Measurements from ENCODE around the gene SLCO4A1.
A peak's percentile ranks its signal among the peaks of the same experiment; 100 is the strongest.
"Not testable (repeated sequence)": the region's sequence is repeated elsewhere in the genome, so short reads cannot be mapped to it uniquely, and the experiment has no call there.

SLCO4A1 gene

DNA sequence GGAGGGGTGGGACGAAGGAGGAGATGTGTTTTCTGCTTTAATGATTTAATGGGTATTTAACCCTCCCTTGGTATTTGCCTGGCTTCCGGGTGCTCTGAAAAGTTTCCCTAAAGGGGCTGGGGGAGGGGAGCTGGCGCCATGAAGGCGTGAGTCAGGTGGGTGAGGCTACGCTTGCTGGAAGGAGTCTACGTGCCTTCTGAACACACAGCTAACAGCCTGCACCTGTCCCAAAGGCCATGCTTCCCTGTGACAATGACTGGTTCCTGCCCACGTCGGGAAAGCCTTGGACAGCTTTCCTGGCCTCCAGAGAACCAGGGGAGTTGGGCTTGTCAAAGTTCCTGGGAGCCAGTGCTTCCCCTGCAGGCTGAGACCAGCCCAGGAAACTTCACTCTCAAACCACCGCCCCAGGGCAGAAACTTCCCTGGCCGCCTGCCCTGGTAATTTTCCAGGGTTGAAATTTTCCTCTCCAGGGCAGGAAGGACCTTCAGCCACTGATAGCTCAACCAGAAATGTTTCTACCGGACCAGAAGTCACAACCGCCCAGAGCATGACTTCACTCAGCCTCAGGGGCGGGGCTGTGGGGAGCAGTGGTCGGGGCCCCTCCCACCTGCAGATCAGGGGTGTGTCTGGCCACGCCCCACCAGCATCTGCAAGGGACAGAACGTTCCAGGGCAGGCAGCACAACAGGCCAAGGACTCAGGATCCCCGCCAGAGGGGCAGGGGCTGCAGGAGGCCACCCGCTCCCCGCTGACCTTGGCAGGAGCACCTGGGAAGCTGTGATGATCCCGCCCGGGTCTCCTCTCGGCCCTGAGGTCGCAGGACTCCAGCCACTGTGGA is 18.6 kb upstream of the SLCO4A1 start:
- DNase-seq (ENCODE audit: low read depth) = peak; percentile 90

DNA sequence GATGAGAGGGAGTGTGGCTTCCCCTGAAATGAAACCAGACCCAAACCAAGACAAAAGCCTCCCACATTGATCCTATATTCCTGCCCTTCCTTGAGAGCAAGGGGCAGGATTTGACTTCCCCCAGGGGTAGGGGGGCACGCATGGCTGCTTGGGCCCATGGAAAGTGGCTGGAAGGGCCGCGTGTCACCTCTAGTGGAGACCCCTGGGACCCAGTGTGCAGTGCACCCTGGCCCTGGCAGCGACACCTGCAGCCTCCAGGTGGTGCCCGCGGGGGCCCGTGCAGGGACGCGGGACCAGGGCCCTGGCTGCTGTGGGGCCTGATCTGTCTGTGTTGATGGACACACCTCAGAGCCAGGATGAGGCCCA is 18.0 kb upstream of the SLCO4A1 start:
- no peak for DNase-seq (ENCODE audit: low read depth)

DNA sequence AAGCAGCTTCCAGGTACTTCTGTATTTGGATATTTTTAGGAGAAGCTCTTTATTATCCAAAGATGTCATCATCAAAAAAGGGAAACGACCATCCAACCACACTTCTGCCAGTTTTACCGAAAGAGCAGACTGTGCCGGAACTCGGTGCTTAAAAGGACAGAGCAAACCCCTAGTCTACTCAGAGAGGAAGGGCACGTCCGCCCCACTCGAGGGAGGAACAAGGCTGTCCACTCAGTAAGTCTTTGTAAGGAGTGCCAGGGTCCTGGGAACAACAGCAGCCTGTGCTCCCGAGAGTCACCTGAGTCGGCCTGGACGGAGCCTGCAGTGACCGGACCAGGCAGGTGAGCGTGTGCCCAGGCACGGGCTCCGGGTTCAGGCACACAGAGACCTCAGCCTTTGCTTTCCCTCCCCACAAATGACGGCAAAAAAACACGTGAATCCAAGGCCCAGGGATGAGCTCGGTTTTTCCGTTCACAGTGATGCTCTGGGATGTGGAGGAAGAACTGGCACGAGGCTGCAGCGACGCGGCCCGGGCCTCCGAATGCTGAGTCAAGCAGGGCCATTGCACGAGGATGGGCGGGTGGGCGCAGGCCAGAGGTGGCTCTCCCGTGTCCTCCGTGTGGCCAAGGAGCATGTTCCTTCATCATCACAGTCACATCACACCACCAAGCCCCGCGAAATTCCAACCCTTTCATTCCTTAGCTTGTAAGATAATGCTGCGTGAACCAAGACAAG is 17.4 kb upstream of the SLCO4A1 start:
- DNase-seq (ENCODE audit: low read depth) = no peak

DNA sequence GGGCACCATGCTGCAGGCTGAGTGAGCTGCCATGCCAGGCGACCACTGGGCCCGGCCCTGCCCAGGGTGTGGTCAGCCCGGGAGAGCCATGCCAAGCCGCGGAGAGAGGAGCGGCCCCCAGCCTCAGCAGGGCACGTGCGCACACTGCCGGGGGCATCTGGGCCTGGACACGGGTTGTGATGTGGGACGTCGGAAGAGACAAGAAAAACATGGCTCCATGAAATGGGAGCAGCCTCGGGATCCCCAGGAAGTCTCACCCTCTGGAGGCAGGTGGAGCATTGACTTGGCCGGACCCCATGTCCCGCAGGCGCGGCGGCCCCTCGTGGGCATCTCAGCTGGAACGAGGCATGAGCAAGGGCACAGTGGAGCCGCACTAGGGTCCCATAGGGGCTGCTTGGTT is 16.8 kb upstream of the SLCO4A1 start:
- DNase-seq (ENCODE audit: low read depth) = no peak

DNA sequence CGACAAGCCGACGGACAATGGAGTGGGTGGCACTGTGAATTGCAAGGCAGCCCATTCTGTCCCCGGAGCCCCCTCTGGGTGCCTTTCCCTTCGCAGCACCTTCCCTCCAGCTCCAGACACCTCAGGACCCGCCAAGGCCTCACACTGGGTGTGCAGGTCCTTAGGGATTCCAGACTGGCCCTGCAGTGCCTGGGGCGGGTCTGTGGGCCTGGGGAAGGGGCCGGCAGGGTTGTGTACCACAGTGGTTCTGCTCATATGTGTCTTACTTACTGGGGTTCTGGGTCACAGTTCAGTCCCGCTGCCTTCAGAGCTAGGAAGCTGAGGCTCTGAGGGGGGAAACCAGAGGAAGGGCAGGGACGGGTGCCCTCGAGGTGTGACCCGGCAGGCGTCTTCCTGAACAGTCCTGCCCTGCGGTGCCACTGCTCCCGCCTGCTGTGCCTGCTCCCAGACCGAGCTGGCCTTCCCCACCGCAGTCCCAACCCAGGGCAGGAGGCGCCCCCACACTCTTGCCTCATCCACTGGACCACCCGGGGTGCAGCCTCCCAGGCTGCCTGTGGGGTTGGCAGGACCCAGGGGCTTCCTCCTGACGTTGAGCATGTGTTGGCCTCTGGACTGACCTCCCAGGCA is 16.3 kb upstream of the SLCO4A1 start:
- DNase-seq (ENCODE audit: low read depth) = no peak

DNA sequence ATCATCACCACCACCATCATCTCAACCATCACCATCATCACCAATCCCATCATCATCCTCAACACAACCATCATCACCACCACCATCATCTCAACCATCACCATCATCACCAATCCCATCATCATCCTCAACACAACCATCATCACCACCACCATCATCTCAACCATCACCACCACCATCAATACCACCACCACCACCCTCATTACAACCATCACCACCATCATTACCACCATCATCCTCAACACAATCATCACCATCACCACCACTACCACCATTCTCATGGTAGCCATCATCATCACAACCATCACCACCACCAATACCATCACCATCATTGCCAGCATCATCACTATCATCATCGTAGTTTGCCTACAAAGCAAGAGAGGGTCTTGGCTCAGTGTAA is 14.9 kb upstream of the SLCO4A1 start:
- DNase-seq (ENCODE audit: low read depth) = not testable (repeated sequence)

DNA sequence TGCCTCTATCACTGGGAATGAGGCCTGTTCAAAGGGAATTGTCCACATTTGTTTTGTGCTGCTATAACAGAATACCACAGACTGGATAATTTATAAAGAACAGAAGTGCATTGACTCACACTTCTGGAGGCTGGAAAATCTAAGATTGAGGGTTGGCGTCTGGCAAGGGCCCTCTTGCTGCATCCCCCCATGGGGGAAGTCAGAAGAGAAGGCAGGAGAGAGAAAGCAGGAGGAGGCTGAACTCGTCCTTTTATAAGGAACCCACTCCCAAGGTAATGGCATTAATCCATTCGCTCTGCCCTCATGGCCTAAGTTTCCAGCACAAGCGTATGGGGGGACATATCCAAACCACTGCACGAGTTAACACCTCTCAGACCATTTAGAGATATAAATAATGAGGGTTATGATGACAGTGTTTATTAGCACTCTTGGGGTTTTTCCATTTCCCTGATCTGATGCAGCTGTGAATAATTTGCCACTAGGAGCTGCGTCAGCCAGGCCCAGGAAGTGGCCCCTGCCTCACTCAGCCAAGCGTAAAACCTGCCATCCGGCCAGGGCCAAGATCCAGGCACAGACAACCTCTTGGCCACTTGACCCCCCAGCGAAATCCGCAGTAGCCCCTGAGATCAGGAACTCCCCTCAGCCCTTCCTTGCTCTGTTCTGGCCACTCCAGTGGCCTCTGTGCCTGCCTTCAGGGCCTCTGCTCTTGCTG is 14.2 kb upstream of the SLCO4A1 start:
- no peak for DNase-seq (ENCODE audit: low read depth)

DNA sequence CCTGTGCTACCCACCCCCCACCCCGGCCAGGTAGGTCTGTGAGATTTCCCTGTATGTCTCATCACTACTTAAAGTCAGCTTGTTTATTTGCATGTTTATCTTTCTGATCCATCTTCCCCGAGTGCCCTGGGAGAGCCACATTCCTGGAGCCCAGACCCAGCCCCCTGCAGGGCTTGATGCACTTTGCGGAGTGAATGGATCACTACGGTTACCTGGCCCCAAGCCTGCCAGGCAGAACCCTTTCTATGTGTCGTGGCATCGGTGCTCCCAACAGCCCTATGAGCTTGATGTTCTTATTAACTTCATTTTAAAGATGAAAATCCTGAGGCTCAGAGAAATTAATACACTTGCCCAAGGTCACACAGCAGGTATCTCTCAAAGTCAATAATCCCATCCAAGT is 13.6 kb upstream of the SLCO4A1 start:
- no peak for DNase-seq (ENCODE audit: low read depth)

DNA sequence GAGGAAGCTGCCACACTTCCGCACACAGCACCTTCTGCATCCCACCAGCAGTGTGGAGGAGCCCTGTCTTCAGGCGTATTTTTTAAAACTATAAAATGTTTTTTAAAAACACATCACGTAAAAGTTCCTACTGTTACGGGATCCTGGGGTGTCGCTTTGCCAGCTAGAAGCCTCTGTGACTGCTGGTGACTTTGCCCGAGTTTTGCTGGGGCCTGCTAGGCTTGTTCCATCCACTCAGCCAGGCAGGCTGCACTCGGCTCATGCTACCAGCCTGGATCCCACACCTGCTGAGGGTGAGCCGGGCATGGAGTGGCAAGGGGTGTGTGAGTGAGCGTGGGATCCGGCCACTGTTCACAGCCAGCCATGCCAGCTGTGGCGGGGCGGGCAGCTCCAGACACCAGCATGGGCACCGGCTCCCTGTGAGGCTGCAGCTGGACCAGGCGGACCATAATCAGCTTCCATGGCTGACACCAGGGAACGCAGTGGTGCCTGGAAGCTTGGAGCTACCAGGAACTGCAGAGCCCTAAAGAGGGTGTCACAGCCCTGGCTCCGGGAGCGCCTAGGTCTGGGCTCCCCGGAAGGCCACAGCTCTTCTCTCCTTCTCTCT is 12.3 kb upstream of the SLCO4A1 start:
- DNase-seq (ENCODE audit: low read depth) = no peak

DNA sequence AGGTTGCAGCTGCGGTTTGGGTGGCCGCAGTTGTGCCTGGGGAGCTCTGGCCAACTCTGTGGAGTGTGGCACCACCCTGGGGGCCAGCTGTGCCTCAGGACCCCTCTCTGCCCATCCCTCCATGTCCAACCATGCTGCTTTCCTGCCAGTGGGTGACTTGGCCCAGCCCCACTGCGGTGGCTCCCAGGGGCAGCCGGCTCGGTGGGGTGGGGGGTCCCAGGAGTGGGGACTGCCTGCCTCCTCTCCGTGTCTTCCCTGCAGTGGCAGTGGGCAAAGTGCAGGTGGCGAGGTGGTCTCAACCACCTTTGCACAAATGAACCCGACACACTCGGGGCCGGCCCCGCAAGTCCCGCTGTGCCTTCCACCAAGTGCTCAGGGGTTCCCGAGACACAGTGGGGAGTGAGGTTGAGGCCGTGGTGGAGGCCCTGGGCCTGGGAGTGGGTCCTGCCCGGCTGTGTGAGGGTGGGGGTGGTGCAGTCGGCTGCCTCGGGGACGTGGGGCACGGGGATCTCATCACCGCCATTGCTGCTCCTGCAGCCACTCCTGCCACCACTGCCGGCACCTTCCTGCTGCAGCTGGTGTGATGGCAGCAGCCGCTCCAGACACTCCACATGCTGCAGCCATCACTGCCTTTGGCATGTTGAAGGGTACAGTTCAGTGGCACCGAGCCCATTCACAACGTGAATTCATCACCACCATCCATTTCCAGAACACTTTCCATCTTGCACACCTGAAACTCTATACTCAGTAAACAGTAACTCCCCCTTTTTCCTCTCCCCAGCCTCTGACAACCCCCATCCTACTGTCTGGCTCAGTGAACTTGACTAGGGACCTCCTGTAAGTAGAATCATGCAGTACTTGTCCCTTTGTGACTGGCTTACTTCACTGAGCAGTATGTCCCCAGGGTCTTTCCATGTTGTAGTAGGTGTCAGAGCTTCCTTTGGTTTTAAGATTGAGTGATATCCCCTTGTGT is 10.7 kb upstream of the SLCO4A1 start:
- no peak for DNase-seq (ENCODE audit: low read depth)

DNA sequence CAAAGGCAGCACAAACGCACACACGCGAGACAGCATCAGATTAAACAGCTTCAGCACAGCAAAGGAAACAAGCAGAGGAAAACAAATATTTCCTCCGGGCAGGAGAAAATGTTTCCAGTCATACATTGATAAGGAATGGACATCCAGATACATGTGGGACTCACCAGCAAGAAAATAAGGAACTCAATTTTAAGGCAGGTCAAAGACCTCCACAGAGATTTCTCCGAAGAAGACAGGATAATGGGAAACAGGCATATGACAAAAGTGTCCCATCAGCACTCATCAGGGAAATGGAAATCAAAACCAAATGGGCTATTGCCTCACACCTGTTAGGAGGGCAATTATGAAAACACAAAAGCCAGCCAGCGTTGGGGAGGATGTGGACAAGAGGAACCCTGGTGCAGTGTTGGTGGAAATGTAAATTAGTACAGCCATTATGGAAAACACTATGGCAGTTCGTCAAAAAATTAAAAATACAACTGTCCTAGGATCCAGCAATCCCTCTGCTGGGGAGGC is 9.7 kb upstream of the SLCO4A1 start:
- no peak for DNase-seq (ENCODE audit: low read depth)

DNA sequence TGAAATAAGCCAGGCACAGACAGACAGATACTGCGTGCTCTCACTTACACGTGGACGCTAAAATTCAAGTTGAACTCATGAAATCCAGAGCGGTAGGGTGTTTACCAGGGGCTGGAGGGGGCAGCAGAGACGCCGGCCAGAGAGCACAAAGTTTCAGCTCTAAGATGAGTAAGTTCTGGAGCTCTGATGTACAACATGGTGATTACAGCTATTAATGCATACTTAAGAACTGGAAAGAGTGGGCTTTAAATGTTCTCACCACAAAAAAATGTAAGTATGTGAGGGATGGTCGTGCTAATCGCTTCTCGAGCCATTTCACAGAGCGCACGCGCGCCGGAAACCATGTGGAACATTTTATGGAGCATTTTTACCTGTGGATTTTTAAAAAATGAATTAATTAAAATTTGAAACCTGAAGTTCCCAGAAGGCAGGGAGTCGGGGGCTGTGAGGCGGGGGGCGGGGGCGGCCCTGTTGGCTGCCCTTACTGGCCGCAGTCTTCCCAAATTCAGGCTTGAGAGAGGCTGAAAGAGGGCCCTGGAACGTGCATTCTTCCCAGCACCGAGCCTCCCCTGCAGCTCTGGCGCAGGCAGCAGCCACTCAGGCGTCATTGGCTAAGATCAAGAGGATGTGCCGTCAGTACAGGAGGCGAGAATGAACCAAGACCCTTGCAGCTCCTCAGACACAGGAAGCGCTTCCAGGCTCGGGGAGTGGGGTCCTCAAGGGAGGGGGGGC is 8.5 kb upstream of the SLCO4A1 start:
- no peak for DNase-seq (ENCODE audit: low read depth)

DNA sequence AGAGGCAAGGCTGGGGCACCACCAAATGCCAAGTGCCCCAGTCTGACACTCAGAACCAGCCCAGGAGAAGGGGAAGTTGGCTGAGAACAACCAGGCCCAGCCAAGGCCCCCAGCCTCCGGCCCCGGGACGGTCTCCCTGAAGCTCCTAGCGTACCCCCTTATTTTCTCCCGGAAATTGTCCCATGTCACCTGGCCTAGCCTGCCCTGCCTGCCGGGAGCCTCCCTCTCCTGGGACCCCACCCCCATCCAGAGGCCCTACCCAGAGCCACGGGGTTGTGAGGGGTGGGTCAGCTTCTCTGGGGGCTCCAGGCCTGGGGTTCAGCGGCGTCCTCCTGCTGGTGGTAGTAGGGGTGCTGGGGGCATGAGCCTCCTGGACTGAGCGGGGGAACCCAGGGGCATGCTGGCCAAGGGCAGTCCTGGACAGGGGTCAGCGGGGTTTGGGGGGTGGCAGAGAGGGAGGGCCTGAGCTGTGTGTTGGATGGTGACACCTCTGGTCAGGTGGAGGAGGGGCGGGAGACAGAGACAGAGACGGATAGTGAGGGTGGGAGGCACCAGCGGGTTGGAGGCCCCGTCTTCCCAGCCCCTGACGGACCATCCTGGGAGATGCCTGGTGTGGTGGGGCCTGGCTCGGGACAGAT is 7.9 kb upstream of the SLCO4A1 start:
- no peak for DNase-seq (ENCODE audit: low read depth)

DNA sequence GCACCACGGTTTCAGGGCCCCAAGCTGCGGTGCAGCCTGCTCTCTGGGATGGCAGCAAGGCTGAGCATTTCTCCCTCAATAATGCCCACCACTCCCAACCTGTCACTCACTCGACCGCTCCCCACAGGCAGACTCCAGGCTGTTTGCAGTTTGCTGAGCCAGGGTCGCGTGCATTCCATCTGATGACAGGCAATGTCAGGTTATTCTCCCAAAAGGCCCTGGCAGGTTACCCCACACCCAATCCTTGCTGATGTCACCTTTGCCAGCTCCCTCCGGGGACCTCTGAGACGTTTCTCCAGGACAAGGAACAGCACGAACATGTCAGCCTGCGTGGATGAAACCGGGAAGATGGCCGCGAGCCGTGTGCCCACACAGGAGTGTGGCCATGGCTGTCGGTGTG is 7.1 kb upstream of the SLCO4A1 start:
- DNase-seq (ENCODE audit: low read depth) = no peak

DNA sequence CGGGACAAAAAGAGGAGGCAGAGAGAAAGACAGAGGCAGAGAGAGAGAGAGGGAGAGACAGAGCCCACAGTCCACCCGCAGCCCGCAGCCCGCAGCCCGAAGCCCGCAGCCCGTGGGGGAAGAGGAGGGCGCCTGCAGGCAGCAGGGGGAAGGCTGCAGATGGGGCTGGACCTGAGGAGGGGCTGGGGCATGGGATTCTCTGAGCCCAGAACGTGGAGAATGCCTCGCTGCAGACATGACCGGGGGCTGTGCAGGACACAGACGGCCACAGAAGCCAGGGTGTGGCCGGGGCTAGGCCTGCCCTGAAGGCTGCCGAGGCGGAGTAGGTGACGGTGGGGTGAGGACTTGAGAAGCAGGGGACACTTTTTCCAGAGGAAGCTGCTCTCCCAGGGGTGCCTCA is 6.5 kb upstream of the SLCO4A1 start:
- no peak for DNase-seq (ENCODE audit: low read depth)

DNA sequence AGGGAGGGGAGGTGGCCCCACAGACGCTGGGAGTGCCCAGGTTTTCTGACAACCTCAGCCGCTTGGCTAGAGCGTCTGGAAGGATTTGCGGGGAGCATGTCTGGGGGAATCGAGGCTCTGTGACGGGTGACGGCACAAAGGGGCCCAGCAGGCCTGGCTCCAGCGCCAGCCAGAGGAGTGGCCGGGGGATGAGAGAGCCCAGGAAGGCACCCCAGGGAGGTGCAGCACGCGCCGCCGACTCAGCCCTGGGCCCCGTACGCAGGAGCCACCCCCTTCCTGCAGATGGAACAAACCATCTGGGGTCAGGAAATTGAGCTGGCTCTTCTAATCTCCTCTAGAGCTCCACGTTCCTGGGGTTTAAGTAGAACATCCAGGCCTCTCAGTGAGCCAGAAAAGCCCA is 5.9 kb upstream of the SLCO4A1 start:
- no peak for DNase-seq (ENCODE audit: low read depth)

DNA sequence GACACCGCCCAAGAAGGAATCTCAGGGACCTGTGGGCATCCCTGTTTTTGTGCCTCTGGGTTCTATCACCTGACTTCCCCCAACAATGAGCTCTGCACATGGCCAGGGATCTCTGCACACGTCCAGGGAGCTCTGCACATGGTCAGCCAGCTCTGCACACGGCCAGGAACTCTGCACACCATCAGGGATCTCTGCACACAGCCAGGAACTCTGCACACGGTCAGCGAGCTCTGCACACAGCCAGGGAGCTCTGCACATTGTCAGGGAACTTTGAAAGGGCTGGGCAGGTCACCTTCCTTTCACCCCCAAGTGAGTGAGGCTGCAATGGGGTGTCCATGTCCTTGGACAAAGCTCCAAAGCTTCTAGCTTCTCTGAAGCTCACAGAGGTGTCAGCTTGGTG is 5.2 kb upstream of the SLCO4A1 start:
- DNase-seq (ENCODE audit: low read depth) = no peak

DNA sequence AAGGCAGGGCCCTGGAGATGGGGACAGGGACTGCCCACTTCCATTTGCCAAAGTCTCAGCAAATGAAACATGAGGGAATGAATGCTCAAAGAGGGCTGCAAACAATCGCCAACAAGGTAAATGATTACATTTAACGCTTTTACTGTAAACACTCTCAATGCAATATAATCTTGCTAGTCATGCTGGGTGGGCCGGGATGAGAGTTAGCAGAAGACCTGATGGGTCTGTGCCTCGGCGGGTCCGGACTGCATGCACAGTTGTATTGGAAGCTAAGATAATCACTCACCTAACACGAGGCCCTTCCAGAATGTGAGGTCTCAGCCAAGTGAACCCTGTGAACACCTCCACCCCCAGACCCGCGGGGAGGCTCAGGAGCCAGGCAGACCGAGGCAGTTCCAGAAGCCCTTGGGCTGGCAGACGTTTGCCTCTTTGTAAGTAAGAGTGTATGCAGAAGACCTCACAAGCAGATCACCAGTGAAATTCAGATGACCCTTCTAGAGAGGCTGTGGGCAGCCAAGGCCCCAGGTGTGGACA is 4.7 kb upstream of the SLCO4A1 start:
- no peak for DNase-seq (ENCODE audit: low read depth)

DNA sequence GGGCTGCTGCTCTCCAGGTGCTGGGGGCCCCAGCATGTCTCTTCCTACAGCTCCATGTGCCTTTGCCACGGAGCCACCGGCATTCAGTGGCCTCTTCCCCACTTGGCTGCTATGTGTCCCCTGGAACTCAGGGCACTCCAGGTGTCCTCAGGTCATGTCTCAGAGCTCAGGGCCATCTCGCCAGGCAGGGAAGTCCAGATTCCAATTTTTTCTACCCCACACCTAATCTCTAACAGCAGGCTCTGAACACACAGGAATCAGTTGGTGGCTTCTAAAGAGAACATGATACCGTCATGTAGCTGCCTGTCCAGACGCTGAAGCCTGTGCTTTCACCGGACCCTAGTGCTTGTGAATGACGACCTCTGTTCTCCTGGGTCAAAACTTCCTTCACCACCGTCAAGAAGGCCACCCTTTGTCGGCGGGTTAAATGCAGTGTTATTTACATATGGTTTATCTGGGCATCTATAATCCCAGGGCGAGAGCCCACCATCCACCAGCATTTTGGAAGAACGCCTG is 4.2 kb upstream of the SLCO4A1 start:
- no peak for DNase-seq (ENCODE audit: low read depth)
